HEK293 (cell line): ENCODE results near the gene NEB.

Experiments
- CTCF ChIA-PET: fragments of 350-600 bp; formaldehyde crosslinking; extraction: SDS; loops from one replicate; lab custom pipeline; 2021; ENCODE audit warnings: antibody characterized with exemption; lab: Yijun Ruan, JAX
- POLR2A ChIA-PET: fragments of 300-600 bp; formaldehyde crosslinking; extraction: SDS; loops from one replicate; lab custom pipeline; 2020; ENCODE audit warnings: antibody characterized with exemption, inconsistent platforms; lab: Yijun Ruan, JAX
- H3K27ac ChIP-seq: fragments of 200-500 bp; sonication (Bioruptor generic); 2 replicates; pipeline ENCODE4 v1.5.1; 2014; ENCODE audit warnings: low read depth, low read length, control low read depth, inconsistent platforms; ENCODE audit errors: extremely low read depth
- H3K36me3 ChIP-seq, 2 experiments: fragments of 200-500 bp in 1 of 2; sonication (Bioruptor generic) in 1 of 2; 1 replicate in 1 of 2; 2 replicates in 1 of 2; pipeline ENCODE4 v1.5.1; 2014 to 2017; ENCODE audit warnings: inconsistent platforms in 2 of 2, low read length in 2 of 2; ENCODE audit not compliant: control insufficient read depth in 2 of 2, insufficient read depth in 1 of 2
- H3K4me1 ChIP-seq: fragments of 200-500 bp; sonication (Bioruptor generic); 2 replicates; pipeline ENCODE4 v1.5.1; 2014; ENCODE audit warnings: mild to moderate bottlenecking, low read length, inconsistent platforms; ENCODE audit not compliant: control insufficient read depth, insufficient read depth
- H3K4me3 ChIP-seq: 2 replicates; pipeline ENCODE4 v1.5.1; 2011; ENCODE audit warnings: low read depth, mild to moderate bottlenecking, control low read depth, low read length, moderate library complexity
- H3K9me3 ChIP-seq: fragments of 200-500 bp; sonication (Bioruptor generic); 2 replicates; pipeline ENCODE4 v1.5.1; 2014; ENCODE audit warnings: low read depth, low read length, inconsistent platforms; ENCODE audit not compliant: control insufficient read depth, insufficient read depth
- HIC1 ChIP-seq: fragments of 450-650 bp; formaldehyde crosslinking; IDR thresholded peaks from 2 replicates; pipeline ENCODE4 v1.5.1; 2016; ENCODE audit warnings: missing biosample characterization, missing genetic modification characterization
- SCRT1 ChIP-seq: fragments of 450-650 bp; formaldehyde crosslinking; IDR thresholded peaks from 2 replicates; pipeline ENCODE4 v1.5.1; 2016; ENCODE audit warnings: missing biosample characterization, missing genetic modification characterization, borderline replicate concordance
- SP3 ChIP-seq: fragments of 450-650 bp; formaldehyde crosslinking; IDR thresholded peaks from 2 replicates; pipeline ENCODE4 v1.5.1; 2016; ENCODE audit warnings: missing biosample characterization, missing genetic modification characterization
- YY2 ChIP-seq: fragments of 450-650 bp; formaldehyde crosslinking; IDR thresholded peaks from 2 replicates; pipeline ENCODE4 v1.5.1; 2016; ENCODE audit warnings: missing biosample characterization, missing genetic modification characterization
- ZBTB20 ChIP-seq: fragments of 450-650 bp; formaldehyde crosslinking; IDR thresholded peaks from 2 replicates; pipeline ENCODE4 v1.5.1; 2016; ENCODE audit warnings: missing biosample characterization, missing genetic modification characterization
- ZNF114 ChIP-seq: fragments of 450-650 bp; formaldehyde crosslinking; IDR thresholded peaks from 2 replicates; pipeline ENCODE4 v1.5.0; 2017; ENCODE audit warnings: missing biosample characterization, missing genetic modification characterization
- ZNF121 ChIP-seq: fragments of 450-650 bp; formaldehyde crosslinking; IDR thresholded peaks from 2 replicates; pipeline ENCODE4 v1.5.1; 2016; ENCODE audit warnings: missing biosample characterization, missing genetic modification characterization
- ZNF155 ChIP-seq: fragments of 450-650 bp; formaldehyde crosslinking; IDR thresholded peaks from 2 replicates; pipeline ENCODE4 v1.5.1; 2016; ENCODE audit warnings: missing biosample characterization, missing genetic modification characterization
- ZNF266 ChIP-seq: fragments of 450-650 bp; formaldehyde crosslinking; IDR thresholded peaks from 2 replicates; pipeline ENCODE4 v1.5.1; 2016; ENCODE audit warnings: missing biosample characterization, missing genetic modification characterization, low read depth
- ZNF311 ChIP-seq: fragments of 450-650 bp; formaldehyde crosslinking; IDR thresholded peaks from 2 replicates; pipeline ENCODE4 v1.5.1; 2017; ENCODE audit warnings: missing biosample characterization, missing genetic modification characterization, borderline replicate concordance
- ZNF398 ChIP-seq: fragments of 450-650 bp; formaldehyde crosslinking; IDR thresholded peaks from 2 replicates; pipeline ENCODE4 v1.5.1; 2017; ENCODE audit warnings: missing biosample characterization, missing genetic modification characterization
- ZNF514 ChIP-seq: fragments of 450-650 bp; formaldehyde crosslinking; IDR thresholded peaks from 2 replicates; pipeline ENCODE4 v1.5.1; 2016; ENCODE audit warnings: missing biosample characterization, missing genetic modification characterization
- ZNF529 ChIP-seq: fragments of 450-650 bp; formaldehyde crosslinking; IDR thresholded peaks from 2 replicates; pipeline ENCODE4 v1.5.1; 2017; ENCODE audit warnings: missing genetic modification characterization, missing biosample characterization; ENCODE audit not compliant: insufficient replicate concordance
- ZNF677 ChIP-seq: fragments of 450-650 bp; IDR thresholded peaks from 2 replicates; pipeline ENCODE4 v1.5.0; 2018; ENCODE audit warnings: missing biosample characterization, mild to moderate bottlenecking, missing genetic modification characterization, moderate library complexity
- ZNF701 ChIP-seq: fragments of 450-650 bp; formaldehyde crosslinking; IDR thresholded peaks from 2 replicates; pipeline ENCODE4 v1.5.1; 2016; ENCODE audit warnings: missing biosample characterization, missing genetic modification characterization
- ZNF837 ChIP-seq: fragments of 450-650 bp; formaldehyde crosslinking; IDR thresholded peaks from 2 replicates; pipeline ENCODE4 v1.5.1; 2016; ENCODE audit warnings: missing biosample characterization, missing genetic modification characterization
- ZSCAN16 ChIP-seq: fragments of 450-650 bp; formaldehyde crosslinking; IDR thresholded peaks from 2 replicates; pipeline ENCODE4 v1.5.1; 2016; ENCODE audit warnings: missing biosample characterization, missing genetic modification characterization
- ZSCAN30 ChIP-seq: fragments of 450-650 bp; IDR thresholded peaks from 2 replicates; pipeline ENCODE4 v1.5.1; 2018; ENCODE audit warnings: missing biosample characterization, mild to moderate bottlenecking, missing genetic modification characterization, moderate library complexity
- TF ChIP-seq, protein P1 (sequence below): fragments of 450-650 bp; formaldehyde crosslinking; IDR thresholded peaks from 2 replicates; pipeline ENCODE4 v1.5.1; 2016; ENCODE audit warnings: missing biosample characterization, missing genetic modification characterization
- TF ChIP-seq, protein P2 (sequence below): fragments of 450-650 bp; formaldehyde crosslinking; IDR thresholded peaks from 2 replicates; pipeline ENCODE4 v1.5.1; 2016; ENCODE audit warnings: missing biosample characterization, missing genetic modification characterization
- TF ChIP-seq, protein P3 (sequence below): fragments of 450-650 bp; formaldehyde crosslinking; IDR thresholded peaks from 2 replicates; pipeline ENCODE4 v1.5.1; 2016; ENCODE audit warnings: missing biosample characterization, missing genetic modification characterization, low read depth
- TF ChIP-seq, protein P4 (sequence below): fragments of 450-650 bp; formaldehyde crosslinking; IDR thresholded peaks from 2 replicates; pipeline ENCODE4 v1.5.1; 2016; ENCODE audit warnings: missing biosample characterization, missing genetic modification characterization

NEB gene

GRCh38 chr2:151769606-151770005 is 35.3 kb upstream of the NEB start:
- CTCF ChIA-PET = interaction anchor here (1.1 kb wide), 1 partner anchor 38 kb away, joined by 5 read pairs; no protein-coding TSS in a partner anchor

DNA sequence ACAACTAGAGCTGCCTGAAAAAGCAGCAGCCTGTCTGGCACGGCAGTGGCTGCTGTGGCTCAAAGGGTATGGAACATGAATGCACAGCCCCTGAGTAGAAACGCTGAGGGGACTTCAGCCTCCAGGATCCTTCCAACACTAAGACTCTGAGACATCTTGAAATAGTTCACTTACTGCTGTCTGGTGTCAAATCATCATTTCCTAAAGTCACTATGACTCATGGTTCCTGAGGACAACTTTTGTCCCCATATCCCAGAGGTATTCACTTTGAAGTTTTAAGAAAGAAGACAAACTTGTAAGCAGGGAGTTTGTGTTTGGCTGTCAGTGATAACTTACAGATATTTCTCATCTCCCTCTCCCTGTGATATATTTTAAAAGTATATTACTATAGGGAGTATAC is 33.3 kb upstream of the NEB start:
- Histone ChIP-seq H3K9me3 (no peaks in the 10 kb centered on the region), H3K4me1 (peaks cover 5% of the 10 kb centered on the region), H3K36me3 (no peaks in the 10 kb centered on the region), H3K4me3 (no peak overlapping the region), H3K27ac (no peak overlapping the region)
- POLR2A ChIA-PET = no interaction called here
- CTCF ChIA-PET = no interaction called here
- TF ChIP-seq, protein P1, sequence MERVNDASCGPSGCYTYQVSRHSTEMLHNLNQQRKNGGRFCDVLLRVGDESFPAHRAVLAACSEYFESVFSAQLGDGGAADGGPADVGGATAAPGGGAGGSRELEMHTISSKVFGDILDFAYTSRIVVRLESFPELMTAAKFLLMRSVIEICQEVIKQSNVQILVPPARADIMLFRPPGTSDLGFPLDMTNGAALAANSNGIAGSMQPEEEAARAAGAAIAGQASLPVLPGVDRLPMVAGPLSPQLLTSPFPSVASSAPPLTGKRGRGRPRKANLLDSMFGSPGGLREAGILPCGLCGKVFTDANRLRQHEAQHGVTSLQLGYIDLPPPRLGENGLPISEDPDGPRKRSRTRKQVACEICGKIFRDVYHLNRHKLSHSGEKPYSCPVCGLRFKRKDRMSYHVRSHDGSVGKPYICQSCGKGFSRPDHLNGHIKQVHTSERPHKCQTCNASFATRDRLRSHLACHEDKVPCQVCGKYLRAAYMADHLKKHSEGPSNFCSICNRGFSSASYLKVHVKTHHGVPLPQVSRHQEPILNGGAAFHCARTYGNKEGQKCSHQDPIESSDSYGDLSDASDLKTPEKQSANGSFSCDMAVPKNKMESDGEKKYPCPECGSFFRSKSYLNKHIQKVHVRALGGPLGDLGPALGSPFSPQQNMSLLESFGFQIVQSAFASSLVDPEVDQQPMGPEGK (tag by site-specific recombination) = no peak
- TF ChIP-seq, protein P2, sequence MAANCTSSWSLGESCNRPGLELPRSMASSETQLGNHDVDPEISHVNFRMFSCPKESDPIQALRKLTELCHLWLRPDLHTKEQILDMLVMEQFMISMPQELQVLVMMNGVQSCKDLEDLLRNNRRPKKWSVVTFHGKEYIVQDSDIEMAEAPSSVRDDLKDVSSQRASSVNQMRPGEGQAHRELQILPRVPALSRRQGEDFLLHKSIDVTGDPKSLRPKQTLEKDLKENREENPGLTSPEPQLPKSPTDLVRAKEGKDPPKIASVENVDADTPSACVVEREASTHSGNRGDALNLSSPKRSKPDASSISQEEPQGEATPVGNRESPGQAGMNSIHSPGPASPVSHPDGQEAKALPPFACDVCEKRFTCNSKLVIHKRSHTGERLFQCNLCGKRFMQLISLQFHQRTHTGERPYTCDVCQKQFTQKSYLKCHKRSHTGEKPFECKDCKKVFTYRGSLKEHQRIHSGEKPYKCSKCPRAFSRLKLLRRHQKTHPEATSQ (tag by site-specific recombination) = no peak
- TF ChIP-seq ZNF701 (tag by site-specific recombination) (no peak), SCRT1 (tag by site-specific recombination) (no peak), ZNF121 (tag by site-specific recombination) (no peak), ZNF114 (tag by site-specific recombination) (no peak)
- TF ChIP-seq, protein P3, sequence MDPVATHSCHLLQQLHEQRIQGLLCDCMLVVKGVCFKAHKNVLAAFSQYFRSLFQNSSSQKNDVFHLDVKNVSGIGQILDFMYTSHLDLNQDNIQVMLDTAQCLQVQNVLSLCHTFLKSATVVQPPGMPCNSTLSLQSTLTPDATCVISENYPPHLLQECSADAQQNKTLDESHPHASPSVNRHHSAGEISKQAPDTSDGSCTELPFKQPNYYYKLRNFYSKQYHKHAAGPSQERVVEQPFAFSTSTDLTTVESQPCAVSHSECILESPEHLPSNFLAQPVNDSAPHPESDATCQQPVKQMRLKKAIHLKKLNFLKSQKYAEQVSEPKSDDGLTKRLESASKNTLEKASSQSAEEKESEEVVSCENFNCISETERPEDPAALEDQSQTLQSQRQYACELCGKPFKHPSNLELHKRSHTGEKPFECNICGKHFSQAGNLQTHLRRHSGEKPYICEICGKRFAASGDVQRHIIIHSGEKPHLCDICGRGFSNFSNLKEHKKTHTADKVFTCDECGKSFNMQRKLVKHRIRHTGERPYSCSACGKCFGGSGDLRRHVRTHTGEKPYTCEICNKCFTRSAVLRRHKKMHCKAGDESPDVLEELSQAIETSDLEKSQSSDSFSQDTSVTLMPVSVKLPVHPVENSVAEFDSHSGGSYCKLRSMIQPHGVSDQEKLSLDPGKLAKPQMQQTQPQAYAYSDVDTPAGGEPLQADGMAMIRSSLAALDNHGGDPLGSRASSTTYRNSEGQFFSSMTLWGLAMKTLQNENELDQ (tag by site-specific recombination) = no peak

More at GRCh38 chr2:151769606-151770005, 35.3 kb upstream of the NEB start:
- no peak overlapping the region for H3K27ac ChIP-seq
- no peak overlapping the region for H3K4me3 ChIP-seq
- no peak for TF ChIP-seq ZNF398
- no peak for TF ChIP-seq ZSCAN30 (tag by site-specific recombination)
- TF ChIP-seq ZNF311 (tag by site-specific recombination) = no peak
- no peak for TF ChIP-seq ZSCAN16
- no peak for TF ChIP-seq ZNF514 (tag by site-specific recombination)
- TF ChIP-seq ZNF266 (tag by site-specific recombination) = no peak
- TF ChIP-seq, protein P1 (tag by site-specific recombination) = no peak
- no peak for TF ChIP-seq YY2
- TF ChIP-seq ZBTB20 (tag by site-specific recombination) = no peak
- no peak for TF ChIP-seq ZNF155
- no peak for TF ChIP-seq HIC1 (tag by site-specific recombination)
- TF ChIP-seq ZNF529 (tag by site-specific recombination) = no peak
- TF ChIP-seq, protein P4, sequence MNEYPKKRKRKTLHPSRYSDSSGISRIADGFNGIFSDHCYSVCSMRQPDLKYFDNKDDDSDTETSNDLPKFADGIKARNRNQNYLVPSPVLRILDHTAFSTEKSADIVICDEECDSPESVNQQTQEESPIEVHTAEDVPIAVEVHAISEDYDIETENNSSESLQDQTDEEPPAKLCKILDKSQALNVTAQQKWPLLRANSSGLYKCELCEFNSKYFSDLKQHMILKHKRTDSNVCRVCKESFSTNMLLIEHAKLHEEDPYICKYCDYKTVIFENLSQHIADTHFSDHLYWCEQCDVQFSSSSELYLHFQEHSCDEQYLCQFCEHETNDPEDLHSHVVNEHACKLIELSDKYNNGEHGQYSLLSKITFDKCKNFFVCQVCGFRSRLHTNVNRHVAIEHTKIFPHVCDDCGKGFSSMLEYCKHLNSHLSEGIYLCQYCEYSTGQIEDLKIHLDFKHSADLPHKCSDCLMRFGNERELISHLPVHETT (tag by site-specific recombination) = no peak
- no peak for TF ChIP-seq ZNF837 (tag by site-specific recombination)
- TF ChIP-seq ZNF677 (tag by site-specific recombination) = no peak
- TF ChIP-seq SP3 (tag by site-specific recombination) = no peak
- POLR2A ChIA-PET = no interaction called here
- peaks cover 8% of the 10 kb centered on the region for H3K4me1 ChIP-seq
- H3K9me3 ChIP-seq = no peaks in the 10 kb centered on the region
- H3K36me3 ChIP-seq = no peaks in the 10 kb centered on the region
